ENCODE data around the gene AR.

AR gene, protein sequence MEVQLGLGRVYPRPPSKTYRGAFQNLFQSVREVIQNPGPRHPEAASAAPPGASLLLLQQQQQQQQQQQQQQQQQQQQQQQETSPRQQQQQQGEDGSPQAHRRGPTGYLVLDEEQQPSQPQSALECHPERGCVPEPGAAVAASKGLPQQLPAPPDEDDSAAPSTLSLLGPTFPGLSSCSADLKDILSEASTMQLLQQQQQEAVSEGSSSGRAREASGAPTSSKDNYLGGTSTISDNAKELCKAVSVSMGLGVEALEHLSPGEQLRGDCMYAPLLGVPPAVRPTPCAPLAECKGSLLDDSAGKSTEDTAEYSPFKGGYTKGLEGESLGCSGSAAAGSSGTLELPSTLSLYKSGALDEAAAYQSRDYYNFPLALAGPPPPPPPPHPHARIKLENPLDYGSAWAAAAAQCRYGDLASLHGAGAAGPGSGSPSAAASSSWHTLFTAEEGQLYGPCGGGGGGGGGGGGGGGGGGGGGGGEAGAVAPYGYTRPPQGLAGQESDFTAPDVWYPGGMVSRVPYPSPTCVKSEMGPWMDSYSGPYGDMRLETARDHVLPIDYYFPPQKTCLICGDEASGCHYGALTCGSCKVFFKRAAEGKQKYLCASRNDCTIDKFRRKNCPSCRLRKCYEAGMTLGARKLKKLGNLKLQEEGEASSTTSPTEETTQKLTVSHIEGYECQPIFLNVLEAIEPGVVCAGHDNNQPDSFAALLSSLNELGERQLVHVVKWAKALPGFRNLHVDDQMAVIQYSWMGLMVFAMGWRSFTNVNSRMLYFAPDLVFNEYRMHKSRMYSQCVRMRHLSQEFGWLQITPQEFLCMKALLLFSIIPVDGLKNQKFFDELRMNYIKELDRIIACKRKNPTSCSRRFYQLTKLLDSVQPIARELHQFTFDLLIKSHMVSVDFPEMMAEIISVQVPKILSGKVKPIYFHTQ

DNA sequence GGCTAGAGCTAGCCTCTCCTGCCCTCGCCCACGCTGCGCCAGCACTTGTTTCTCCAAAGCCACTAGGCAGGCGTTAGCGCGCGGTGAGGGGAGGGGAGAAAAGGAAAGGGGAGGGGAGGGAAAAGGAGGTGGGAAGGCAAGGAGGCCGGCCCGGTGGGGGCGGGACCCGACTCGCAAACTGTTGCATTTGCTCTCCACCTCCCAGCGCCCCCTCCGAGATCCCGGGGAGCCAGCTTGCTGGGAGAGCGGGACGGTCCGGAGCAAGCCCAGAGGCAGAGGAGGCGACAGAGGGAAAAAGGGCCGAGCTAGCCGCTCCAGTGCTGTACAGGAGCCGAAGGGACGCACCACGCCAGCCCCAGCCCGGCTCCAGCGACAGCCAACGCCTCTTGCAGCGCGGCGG lies at the start of gene AR:
Gene AR, plus strand, starts transcription at position 204 of the 400 bp plus-strand sequence. CDS start 1,126 bp downstream, outside the sequence.
- no peak for DNase-seq

DNA sequence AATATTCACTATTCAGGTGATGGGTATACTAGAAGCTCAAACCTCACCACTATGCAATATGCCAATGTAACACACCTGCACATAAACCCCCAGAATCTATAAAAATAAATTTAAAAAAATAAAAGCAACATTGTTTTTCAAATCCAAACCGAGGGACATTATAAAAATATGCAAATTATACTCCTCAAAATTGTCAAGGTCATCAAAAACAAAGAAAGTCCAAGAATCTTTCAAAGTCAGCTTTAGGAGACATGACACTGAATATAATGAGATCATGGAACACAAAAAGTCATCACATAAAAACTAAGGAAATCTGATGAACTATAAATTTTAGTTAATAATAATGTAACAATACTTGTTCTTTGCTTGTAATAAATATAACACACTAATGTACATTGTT lies 43.2 kb upstream of the AR start:
- DNase-seq: no peak

DNA sequence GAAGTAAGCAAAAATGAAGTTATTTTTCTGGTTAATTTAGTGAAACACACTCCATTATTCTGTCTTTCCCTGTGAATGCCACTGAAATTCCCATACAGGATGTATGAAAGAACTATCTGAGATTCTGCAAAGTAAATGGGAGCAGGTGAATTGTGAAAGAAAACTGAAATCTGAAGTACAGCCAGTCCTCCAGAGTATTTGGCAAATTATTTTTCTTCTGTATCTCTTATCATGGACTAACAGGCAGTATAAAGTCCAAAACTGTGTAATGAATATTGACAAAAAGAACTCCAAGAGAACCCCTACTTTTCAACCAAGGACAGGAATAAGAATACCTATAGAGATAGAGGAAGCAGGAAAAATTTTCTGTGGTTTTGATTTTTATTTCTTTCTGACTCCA lies 40.8 kb upstream of the AR start:
- DNase-seq: no peak

DNA sequence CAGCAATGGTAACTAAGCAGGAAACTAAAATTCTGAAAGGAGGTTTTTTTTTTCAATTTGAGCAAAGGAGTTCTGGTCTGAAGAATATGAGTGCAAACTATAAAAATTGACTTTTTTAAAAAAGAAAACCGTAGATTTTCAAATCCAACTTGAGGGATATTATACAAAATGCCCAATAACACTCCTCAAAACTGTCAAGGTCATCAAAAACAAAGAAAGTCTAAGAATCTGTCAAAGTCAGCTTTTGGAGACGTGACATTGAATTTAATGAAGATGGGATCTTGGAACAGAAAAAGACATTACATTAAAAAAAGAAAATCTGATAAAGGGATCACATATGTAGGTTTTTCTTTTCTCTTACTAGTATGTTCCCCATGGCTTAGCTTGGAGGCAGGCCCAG lies 40.4 kb upstream of the AR start:
- DNase-seq: no peak

DNA sequence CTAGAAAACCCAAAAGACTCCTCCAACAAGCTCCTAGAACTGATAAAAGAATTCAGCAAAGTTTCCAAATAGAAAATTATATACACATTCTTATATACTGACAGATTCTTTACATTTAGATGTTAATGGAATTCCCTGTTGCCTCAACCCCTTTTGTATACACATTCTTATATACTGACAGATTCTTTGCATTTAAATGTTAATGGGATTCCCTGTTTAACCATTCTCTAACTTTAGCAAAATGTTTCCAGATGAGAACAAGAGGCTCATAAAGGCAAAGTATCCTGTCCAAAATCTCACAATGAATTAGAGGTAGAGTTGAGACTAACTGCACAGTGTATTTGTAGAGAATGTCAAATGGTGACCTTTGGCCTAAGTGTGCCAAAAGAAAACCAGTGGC lies 23.1 kb upstream of the AR start:
- DNase-seq: no peak

DNA sequence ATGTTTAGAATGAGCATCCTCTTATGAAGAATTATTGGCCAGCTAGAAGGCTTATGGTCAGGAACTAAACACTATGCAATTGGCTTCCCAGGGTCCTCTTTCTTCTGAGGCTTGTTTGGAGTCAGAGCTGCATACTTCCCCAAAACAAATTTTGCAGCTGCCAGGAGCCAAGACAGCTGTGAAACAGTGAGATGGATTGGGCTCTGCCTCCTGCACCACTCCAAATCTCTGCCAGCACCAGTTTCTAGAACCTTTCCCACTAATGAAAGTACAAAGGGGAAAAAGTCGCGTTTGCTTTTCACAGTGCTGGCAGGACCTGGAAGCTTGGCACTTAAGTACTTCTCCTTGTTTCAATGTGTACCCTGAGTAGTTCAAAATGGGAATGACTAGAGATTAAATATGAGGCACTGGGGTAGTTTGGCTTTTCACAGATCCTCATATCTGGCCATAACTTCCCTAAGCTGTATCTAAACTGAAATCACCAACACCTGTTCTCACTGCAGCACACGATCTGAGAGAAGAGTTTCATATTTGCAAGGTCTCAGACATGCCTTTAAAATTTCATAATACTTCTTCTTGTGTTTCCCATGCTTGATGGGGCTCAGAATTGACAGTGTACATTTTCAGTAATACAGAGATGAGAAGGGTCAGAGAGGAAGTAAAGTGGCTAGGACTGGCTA lies 20.7 kb upstream of the AR start:
- no peak for DNase-seq

DNA sequence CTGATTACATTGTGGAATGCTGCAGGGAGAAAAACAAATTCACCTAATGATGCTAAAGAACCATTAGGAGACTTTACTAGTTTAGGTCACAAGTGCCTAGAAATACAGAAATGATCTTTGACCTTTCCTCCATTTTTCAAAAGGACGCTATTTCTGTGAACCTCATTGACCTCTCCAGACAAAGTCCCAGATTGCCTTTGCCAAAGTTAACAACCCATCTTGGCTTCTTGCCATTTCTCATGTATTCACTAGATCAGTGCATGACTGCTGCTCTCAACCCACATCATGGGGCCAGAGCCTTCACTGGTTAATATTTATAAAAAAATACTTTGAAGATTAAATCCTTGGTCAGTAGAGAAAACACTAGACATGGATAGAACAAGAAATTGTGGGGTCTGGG lies 19.9 kb upstream of the AR start:
- DNase-seq: no peak

DNA sequence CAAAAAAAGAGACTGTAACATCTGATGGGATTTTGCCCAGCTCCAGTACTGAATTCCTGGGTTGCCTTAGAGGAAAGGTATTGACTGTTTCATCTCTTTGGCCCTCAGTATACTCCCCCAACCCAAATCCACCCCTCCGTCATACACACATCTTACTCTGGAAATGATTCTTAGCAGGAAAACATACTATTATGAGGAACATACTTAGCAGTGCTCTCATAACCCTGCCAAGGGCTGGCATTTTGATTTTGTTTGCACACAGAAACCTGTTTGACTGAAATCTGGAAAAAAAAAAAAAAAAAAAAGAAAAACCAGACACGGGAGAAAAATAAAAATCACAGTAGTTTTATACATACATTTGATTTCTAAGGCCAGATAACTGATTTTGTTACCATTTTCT lies 19.4 kb upstream of the AR start:
- no peak for DNase-seq

DNA sequence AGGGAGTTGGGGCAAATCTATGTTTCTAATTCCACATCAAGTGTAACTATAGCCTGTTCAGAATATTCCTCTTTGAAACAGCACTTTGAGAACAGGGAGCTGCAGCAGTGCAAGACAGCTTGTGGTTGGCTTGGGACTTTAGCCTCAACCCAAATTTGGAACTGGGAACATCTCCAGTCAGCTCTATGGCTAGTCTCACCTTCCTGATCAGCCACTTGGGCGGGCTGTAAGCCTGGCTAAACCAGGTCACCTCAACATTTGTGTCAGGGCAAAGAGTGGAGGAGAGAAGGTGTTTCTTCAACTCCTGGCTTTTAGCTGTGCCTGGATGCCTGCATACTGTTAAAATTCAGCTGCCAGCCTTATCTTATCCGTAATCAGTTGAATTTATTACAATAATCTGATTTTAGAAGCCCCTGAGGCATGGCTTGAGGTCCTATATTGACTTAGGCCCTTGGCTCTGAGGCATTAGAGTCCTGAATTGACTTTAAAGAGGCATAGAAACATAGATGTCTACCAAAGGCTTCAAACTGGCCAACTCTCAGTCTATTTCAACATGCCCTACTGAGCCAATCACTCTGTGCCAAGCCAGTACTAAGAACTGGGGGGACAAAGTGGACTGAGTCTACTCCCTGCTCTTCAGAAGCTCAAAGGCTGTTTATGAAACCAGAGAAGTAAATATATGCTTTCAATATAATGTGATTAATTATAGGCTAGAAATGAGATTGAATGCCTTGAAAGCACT lies 18.7 kb upstream of the AR start:
- no peak for DNase-seq

DNA sequence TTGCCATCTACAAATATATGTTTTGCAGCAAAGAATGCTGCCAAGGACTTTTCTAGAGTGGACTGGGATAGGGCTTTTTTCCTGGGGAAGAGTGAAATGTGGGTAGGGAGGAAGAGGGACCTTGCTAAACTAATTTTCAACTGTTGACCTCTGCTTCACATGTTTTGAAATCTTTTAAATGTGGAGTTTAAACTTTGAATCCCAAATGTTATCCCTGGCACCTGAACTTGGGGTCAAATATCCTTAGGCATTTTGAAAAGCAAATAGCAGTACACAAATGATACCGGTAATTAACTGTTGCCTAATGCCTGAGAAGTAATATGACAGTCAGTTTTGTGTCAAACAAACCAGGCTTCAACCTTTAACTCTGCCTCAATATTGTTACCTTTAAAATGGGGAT lies 7.3 kb upstream of the AR start:
- DNase-seq: no peak

DNA sequence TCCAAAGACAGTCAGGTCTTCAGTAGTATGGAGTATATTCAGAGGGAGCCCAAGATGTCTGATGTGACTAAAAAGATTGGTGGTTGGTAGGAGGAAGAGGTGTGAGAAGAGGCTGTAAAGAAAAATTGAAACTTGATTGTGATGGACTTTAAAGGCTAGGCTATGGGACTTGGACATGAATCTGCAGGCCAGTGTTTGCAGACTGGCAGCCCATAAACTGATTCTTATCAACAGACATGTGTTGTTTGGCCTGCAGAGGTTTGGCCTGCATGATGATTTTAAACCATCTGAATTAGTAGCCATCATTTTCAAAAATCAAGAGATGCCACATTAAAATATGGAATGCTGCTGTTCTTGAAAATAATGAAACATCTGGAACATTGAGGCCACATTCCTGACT lies 5.4 kb upstream of the AR start:
- no peak for DNase-seq

DNA sequence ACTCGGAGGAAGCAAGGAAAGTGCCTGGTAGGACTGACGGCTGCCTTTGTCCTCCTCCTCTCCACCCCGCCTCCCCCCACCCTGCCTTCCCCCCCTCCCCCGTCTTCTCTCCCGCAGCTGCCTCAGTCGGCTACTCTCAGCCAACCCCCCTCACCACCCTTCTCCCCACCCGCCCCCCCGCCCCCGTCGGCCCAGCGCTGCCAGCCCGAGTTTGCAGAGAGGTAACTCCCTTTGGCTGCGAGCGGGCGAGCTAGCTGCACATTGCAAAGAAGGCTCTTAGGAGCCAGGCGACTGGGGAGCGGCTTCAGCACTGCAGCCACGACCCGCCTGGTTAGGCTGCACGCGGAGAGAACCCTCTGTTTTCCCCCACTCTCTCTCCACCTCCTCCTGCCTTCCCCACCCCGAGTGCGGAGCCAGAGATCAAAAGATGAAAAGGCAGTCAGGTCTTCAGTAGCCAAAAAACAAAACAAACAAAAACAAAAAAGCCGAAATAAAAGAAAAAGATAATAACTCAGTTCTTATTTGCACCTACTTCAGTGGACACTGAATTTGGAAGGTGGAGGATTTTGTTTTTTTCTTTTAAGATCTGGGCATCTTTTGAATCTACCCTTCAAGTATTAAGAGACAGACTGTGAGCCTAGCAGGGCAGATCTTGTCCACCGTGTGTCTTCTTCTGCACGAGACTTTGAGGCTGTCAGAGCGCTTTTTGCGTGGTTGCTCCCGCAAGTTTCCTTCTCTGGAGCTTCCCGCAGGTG lies 637 bp downstream of the AR start:
- DNase-seq: no peak

DNA sequence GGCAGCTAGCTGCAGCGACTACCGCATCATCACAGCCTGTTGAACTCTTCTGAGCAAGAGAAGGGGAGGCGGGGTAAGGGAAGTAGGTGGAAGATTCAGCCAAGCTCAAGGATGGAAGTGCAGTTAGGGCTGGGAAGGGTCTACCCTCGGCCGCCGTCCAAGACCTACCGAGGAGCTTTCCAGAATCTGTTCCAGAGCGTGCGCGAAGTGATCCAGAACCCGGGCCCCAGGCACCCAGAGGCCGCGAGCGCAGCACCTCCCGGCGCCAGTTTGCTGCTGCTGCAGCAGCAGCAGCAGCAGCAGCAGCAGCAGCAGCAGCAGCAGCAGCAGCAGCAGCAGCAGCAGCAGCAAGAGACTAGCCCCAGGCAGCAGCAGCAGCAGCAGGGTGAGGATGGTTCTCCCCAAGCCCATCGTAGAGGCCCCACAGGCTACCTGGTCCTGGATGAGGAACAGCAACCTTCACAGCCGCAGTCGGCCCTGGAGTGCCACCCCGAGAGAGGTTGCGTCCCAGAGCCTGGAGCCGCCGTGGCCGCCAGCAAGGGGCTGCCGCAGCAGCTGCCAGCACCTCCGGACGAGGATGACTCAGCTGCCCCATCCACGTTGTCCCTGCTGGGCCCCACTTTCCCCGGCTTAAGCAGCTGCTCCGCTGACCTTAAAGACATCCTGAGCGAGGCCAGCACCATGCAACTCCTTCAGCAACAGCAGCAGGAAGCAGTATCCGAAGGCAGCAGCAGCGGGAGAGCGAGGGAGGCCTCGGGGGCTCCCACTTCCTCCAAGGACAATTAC lies 1.4 kb downstream of the AR start:
- DNase-seq: no peak

DNA sequence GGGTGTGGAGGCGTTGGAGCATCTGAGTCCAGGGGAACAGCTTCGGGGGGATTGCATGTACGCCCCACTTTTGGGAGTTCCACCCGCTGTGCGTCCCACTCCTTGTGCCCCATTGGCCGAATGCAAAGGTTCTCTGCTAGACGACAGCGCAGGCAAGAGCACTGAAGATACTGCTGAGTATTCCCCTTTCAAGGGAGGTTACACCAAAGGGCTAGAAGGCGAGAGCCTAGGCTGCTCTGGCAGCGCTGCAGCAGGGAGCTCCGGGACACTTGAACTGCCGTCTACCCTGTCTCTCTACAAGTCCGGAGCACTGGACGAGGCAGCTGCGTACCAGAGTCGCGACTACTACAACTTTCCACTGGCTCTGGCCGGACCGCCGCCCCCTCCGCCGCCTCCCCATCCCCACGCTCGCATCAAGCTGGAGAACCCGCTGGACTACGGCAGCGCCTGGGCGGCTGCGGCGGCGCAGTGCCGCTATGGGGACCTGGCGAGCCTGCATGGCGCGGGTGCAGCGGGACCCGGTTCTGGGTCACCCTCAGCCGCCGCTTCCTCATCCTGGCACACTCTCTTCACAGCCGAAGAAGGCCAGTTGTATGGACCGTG lies 2.2 kb downstream of the AR start:
- no peak for DNase-seq

DNA sequence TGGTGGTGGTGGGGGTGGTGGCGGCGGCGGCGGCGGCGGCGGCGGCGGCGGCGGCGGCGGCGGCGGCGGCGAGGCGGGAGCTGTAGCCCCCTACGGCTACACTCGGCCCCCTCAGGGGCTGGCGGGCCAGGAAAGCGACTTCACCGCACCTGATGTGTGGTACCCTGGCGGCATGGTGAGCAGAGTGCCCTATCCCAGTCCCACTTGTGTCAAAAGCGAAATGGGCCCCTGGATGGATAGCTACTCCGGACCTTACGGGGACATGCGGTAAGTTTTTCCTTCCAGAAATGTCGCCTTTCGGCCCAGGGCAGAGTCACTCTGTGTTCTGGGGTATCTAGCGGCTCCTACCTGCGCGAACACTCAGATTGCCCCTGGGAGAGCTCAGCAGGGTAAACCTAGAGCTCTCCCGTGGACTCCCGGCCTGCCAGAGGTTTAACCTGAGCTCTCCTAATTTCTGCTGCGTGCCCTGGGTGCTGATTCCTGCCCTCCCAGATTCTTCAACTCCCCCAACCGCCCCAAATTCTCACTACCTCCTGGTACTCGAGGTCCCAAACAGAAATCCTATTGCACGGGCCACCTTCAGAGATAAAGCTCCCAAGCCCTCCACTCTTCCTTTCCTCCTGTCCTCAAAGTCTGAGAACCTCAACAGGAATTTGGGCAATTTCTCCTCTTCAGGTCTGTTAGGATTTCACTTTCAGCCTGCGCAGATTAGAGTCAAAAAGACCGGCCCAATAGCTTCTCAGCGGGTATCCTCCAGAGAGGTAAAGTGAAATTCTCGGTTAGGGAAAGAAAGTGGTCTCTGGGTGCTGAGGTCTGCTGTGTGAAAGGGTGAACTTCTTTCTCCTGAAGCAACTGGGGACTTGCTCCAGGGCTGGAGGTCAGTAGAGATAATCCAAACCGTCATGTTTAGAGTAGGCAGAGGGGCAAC lies 2.9 kb downstream of the AR start:
- DNase-seq: no peak

DNA sequence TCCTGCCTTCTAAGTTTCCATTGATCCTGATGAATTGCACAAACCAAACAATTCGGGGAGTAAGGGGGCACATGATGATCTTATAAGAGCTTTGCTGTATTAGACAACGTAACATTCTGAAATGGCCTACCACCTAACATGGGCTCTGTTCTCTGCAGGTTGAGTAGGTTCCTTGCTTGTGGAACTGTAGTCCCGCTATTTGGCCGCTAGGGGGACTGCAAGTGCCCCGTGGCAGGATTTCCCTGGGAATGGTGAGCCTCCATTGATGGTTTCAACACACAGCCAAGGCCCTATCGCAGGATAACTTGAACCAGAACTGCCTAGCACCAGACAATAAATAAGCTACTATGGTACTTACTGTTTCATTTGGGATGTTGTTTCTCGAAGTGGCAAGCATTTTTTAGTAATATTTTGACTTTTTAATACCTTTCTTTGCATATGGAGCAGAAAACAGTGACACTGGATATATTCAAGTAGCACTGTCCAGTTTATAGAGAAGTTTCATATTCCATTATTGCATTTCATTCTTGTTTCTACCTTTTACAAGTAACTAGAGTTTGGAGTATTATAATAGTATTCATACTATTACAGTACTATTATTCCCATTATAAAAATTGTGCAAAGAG lies 11.9 kb downstream of the AR start:
- no peak for DNase-seq

DNA sequence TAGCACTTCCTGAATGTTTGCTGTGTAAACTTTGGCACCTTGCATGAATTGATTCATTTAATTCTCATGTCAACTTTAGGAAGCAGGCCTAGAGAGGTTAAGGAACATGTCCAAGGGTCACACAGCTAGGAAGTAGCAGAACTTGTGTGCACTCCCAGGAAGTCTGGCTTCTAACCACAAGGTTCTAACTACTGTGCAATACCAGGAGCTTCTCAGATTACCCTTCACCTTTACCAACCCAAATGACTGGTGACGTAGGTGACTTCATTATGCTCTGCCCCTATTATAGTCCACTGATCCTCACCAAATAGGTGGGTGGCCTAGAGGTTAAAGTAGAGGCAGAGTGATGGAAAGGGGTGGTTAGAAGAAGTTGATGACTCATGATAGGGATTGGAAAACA lies 14.4 kb downstream of the AR start:
- DNase-seq: no peak

DNA sequence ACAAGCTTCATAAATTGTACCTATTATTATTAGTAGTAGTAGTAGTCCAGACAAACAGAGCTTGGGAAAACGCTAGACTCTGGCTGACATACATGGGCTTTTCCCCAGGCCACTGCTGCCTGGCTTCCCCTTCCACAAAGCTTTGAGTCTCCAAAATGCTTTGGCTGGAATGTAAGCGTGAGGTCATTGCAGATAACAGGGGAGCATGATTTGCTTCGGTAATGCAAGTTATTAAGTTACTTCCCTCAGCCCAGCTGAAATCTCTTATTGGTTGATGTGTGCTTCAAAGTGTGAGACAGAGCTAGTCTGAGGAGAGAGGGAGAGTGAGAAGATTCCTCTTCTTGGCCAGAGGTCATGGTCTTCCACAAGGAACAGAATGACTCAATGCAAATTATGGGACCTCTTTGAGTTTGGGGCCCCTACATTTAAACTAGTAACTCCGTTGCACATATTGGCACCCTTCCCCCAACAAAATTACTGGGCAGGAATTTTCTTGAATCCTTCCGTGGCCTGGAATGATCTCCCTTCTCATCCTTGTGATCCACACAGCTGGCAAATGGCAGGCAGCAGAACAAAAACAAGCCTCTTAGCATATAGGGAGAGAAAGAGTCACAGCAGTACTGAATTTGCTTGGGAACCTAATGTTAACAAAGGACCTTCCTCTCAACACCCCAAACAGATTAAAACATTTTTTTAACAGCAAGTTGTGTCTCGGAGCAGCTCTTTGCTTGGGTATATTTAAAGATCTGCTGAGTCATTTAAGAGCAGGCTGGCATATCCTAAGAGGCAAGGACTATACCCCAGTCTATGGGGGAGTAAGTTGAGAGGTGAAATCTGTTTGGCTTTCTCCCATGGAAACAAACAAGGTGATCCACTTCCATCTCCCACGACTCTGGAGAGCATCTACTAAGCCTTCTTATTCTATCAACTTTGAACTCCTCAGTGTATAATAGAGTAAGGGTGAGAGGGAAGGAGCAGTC lies 19.9 kb downstream of the AR start:
- DNase-seq: no peak
